MM.1S (cell line): ENCODE measurements around the gene USP12.

Experiments used
- CTCF ChIP-seq: fragments of 300-600 bp; sonication (generic); IDR thresholded peaks from 2 replicates; pipeline ENCODE4 v1.5.1; 2016; ENCODE audit warnings: antibody characterized with exemption, low read length, mixed read lengths
- EZH2 ChIP-seq: fragments of 300-600 bp; sonication (generic); optimal IDR thresholded peaks from 2 replicates; pipeline ENCODE3; 2017; ENCODE audit warnings: low read depth, mild to moderate bottlenecking, antibody characterized with exemption, low read length, mixed read lengths
- EZH2phosphoT487 ChIP-seq: fragments of 300-600 bp; sonication (generic); IDR thresholded peaks from 2 replicates; pipeline ENCODE4 v1.6.1; 2018; ENCODE audit warnings: antibody characterized with exemption, low read length

GRCh38 chr13:27076421-27076820 lies 95.2 kb downstream of the USP12 start:
- TF ChIP-seq EZH2 (no peak), CTCF (no peak), EZH2phosphoT487 (no peak)
